ENCODE data around the gene PPM1N.
A peak's percentile ranks its signal among the peaks of the same experiment; 100 is the strongest.

The PPM1N gene

DNA sequence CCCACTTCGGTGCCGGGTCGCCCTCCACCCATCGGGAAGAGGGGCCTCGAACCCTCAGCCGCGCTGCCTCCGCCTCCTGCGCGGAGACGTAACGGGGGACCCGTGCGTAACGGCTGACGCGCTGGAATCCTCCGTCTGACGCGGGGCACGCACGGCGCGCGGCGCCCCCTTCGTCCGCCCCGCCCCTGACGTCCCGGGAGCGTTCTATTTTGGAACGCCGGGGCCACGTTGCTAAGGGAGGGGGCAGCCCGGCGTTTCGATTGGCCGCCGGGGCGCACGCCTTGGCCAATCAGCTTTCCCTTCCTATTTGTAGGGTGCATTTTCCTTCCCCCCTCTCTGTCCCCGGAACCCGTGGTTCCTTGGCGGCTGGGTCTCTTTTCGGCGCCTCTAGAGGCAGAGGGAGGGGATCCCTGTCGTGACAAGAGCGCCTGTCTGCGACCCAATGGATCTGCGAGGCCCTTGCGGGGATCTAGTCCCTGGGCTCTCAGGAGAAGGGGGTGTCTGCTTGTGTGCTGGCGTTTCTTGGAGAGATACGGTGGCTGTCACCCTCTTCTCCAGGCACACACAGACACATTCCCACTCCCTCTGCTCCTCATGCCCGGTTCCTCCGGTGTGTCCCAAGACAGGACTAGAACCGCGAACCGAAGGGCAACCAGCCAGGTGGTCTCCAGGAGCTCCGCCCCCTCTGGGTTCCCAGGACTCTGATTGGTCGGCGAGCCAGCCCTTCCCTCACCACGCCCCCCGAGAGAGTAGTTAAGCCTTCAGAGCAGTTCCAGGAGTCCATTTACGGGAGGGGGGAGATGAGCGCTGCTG, 28.9 kb upstream of the PPM1N start:
- peak; percentile 92 for DNase-seq (ENCODE audit: insufficient read length, low spot score)
- TF ChIP-seq POLR2A (IDR thresholded peaks at IDR 0.05; ENCODE audit: low read depth, low read length) (peak; percentile 60), PAX5 (IDR thresholded peaks at IDR 0.05; ENCODE audit: insufficient read depth, low read length, severe bottlenecking) (no peak)
- FAIRE-seq = peak; percentile 100

DNA sequence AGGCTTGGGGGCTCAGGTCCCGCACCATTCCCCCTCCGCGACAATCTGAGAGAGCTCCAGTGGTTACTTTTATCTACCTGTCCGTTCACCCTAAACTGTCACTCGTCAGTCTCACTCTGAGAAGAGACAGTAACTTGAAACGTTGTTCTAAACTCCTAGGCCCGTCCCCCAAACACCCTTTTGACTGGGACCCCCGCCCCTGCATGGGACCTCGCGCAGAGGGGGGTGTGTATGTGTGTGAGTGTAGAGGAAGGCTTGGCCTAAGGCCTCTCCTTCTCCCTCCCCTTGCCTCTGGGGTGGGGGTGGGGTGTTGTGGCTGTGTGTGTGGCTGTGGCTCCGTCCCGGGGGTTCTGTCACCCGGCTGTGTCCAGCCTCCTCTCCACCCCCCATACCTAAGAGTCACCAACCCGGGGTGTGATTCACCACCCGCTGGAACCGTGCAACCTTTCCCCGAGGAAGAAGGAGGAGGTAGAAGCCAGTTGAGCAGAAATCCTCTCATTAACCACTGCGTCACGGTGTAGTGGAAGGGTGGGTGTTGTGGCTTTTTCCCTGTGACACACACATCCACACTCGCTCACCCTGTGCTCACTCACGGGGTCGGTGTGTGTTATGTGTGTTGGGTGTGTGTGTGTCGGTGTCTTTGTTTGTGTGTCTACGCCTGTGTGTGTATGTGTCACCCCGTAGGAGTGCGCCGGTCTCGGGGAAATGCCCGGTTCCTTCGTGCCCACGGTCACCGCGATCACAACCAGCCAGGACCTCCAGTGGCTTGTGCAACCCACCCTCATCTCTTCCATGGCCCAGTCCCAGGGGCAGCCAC, 28.1 kb upstream of the PPM1N start:
- no peak for TF ChIP-seq POLR2A (IDR thresholded peaks at IDR 0.05; ENCODE audit: low read depth, low read length)
- no peak for TF ChIP-seq POLR2AphosphoS5 (IDR thresholded peaks at IDR 0.05; ENCODE audit: low read depth, low read length)
- TF ChIP-seq SPI1 (IDR thresholded peaks at IDR 0.05; ENCODE audit: low read depth, low read length) = no peak
- TF ChIP-seq PAX5 (IDR thresholded peaks at IDR 0.05; ENCODE audit: insufficient read depth, low read length, severe bottlenecking) = no peak
- no peak for TF ChIP-seq TAF1 (IDR thresholded peaks at IDR 0.05; ENCODE audit: low read depth, low read length)
- TF ChIP-seq POU2F2 (IDR thresholded peaks at IDR 0.05; ENCODE audit: low read depth, low read length) = 0 out of 2 replicates have a peak, but pooled peaks have one; percentile 13
- DNase-seq (ENCODE audit: insufficient read length, low spot score) = no peak
- FAIRE-seq = no peak

- no peak for FAIRE-seq
- no peak for TF ChIP-seq PAX5 (IDR thresholded peaks at IDR 0.05; ENCODE audit: insufficient read depth, low read length, severe bottlenecking)
- no peak for TF ChIP-seq SPI1 (IDR thresholded peaks at IDR 0.05; ENCODE audit: low read depth, low read length)
- TF ChIP-seq POLR2A (IDR thresholded peaks at IDR 0.05; ENCODE audit: low read depth, low read length) = no peak
- no peak for TF ChIP-seq POU2F2 (IDR thresholded peaks at IDR 0.05; ENCODE audit: low read depth, low read length)
- no peak for TF ChIP-seq POLR2AphosphoS5 (IDR thresholded peaks at IDR 0.05; ENCODE audit: low read depth, low read length)
- TF ChIP-seq TAF1 (IDR thresholded peaks at IDR 0.05; ENCODE audit: low read depth, low read length) = no peak
These were observed 27.5 kb upstream of the PPM1N start for GRCh38 chr19:45470762-45471081.

DNA sequence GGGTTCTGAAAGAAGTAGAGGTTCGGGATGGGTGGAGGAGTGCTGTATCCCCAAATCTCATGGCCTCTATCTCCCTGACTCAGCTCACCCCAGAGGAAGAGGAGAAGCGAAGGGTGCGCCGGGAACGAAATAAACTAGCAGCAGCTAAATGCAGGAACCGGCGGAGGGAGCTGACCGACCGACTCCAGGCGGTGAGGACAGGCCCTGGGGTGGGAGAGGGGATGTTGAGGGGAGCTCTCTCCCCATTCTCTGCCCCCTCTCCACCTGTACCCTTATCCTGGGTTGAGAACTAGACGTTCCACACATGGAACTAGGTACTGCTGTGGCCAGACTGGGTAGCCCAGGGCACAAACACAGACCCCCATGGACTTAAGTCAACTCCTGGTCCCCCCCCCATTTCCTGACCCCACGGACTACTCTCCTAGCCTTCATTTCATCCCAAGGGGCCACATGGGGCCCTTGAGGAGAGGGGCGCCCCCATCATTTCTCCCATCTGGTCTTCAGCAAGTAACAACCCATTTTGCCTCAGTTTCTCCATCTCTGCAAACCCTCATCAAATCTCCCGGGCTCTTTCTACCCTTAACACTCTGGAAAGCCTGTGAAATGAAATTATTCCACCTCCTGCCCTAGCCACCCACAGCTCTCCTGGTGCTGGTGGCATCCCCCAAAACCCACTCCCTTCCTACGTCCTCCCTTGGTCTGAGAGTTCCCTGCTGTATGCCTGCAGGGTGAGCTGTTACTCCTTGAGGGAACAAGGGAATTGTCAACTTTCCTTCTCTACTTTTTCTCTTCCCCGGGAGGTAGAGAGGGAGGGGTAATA, 26.9 kb upstream of the PPM1N start:
- no peak for FAIRE-seq
- no peak for TF ChIP-seq POLR2A (IDR thresholded peaks at IDR 0.05; ENCODE audit: low read depth, low read length)
- TF ChIP-seq SPI1 (IDR thresholded peaks at IDR 0.05; ENCODE audit: low read depth, low read length) = no peak
- no peak for TF ChIP-seq PAX5 (IDR thresholded peaks at IDR 0.05; ENCODE audit: insufficient read depth, low read length, severe bottlenecking)
- no peak for DNase-seq (ENCODE audit: insufficient read length, low spot score)

More at GRCh38 chr19:45470762-45471081, 27.5 kb upstream of the PPM1N start:
- no peak for DNase-seq (ENCODE audit: insufficient read length, low spot score)

GRCh38 chr19:45471931-45472562, 26.2 kb upstream of the PPM1N start:
- TF ChIP-seq POU2F2 (IDR thresholded peaks at IDR 0.05; ENCODE audit: low read depth, low read length) = no peak
- TF ChIP-seq POLR2A (IDR thresholded peaks at IDR 0.05; ENCODE audit: low read depth, low read length) = no peak
- TF ChIP-seq SPI1 (IDR thresholded peaks at IDR 0.05; ENCODE audit: low read depth, low read length) = no peak
- no peak for TF ChIP-seq TAF1 (IDR thresholded peaks at IDR 0.05; ENCODE audit: low read depth, low read length)
- no peak for TF ChIP-seq PAX5 (IDR thresholded peaks at IDR 0.05; ENCODE audit: insufficient read depth, low read length, severe bottlenecking)
- no peak for TF ChIP-seq POLR2AphosphoS5 (IDR thresholded peaks at IDR 0.05; ENCODE audit: low read depth, low read length)
- DNase-seq (ENCODE audit: insufficient read length, low spot score) (no peak), FAIRE-seq (no peak)

GRCh38 chr19:45472563-45473366, 25.5 kb upstream of the PPM1N start:
- DNase-seq (ENCODE audit: insufficient read length, low spot score) = no peak
- FAIRE-seq = no peak

GRCh38 chr19:45473367-45473681, 24.9 kb upstream of the PPM1N start:
- TF ChIP-seq POLR2AphosphoS5 (IDR thresholded peaks at IDR 0.05; ENCODE audit: low read depth, low read length) (no peak), TAF1 (IDR thresholded peaks at IDR 0.05; ENCODE audit: low read depth, low read length) (no peak), POU2F2 (IDR thresholded peaks at IDR 0.05; ENCODE audit: low read depth, low read length) (no peak), PAX5 (IDR thresholded peaks at IDR 0.05; ENCODE audit: insufficient read depth, low read length, severe bottlenecking) (no peak), POLR2A (IDR thresholded peaks at IDR 0.05; ENCODE audit: low read depth, low read length) (no peak), SPI1 (IDR thresholded peaks at IDR 0.05; ENCODE audit: low read depth, low read length) (no peak)
- no peak for DNase-seq (ENCODE audit: insufficient read length, low spot score)
- no peak for FAIRE-seq

More at GRCh38 chr19:45472563-45473366, 25.5 kb upstream of the PPM1N start:
- TF ChIP-seq PAX5 (IDR thresholded peaks at IDR 0.05; ENCODE audit: insufficient read depth, low read length, severe bottlenecking) (no peak), POLR2AphosphoS5 (IDR thresholded peaks at IDR 0.05; ENCODE audit: low read depth, low read length) (no peak), POU2F2 (IDR thresholded peaks at IDR 0.05; ENCODE audit: low read depth, low read length) (no peak), POLR2A (IDR thresholded peaks at IDR 0.05; ENCODE audit: low read depth, low read length) (no peak), TAF1 (IDR thresholded peaks at IDR 0.05; ENCODE audit: low read depth, low read length) (no peak), SPI1 (IDR thresholded peaks at IDR 0.05; ENCODE audit: low read depth, low read length) (no peak)

Data from GM12891 (cell line).